Measurements from ENCODE around the gene PCBP3. TPM values are rescaled to one million over a fixed set of nuclear protein-coding genes. Genes with fewer than 3 reads are reported as not detected.

PCBP3 gene
- under 1 TPM in 1 of 2 experiments, not detected in 1; 0.47 TPM for total RNA-seq
- 1 to 10 TPM in 2 of 3 donors, under 1 TPM in 1; 0.82 to 2.3 (median 1.1) TPM for polyA plus RNA-seq
- 0 to 4.6 (median 4.0) reads per million in 6 experiments for total RNA-seq

DNA sequence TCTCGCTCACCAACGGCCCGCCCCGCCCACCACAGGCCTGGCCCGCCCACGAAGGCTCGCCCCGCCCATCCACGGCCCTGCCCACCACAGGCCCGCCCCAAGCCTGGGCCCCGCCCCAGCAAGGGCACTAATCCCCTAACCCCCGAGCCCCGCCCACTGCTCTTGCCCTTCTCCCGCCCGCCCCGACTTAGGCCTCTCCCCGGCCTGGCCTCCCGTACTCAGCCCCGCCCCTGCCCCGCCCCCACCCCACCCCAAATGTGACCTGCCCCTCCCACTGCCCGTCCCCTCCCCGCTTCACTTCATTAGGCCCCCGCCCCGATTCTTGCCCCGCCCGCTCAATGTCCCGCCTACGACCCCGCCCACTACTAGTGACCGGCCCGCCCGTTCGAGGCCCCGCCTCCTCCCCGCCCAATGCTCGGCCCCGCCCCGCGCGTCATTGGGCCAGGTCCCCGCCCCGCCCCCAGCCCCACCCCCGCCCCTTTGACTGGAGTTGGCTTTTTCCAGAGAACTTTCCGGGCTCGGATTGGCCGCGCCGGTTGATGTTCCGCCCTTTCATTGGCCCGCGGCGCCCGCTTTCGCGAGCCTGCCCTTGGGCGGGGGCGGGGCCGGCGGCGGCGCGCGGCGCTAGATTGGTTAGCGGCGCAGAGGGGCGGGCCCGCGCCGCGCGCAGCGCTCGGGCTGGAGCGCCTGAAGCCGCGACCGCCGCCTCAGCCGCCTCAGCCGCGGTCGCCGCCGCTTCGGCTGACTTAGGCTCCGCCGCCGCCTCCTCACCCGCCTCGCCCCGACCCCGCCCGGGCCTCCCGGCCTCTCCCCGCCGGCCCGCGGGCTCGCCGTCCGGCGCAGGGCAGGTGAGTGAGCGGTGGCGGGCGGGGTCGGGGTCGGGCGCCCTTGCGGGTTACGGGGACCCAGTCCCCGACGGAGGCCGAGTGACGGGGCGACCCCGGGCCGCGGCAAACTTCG is at the start of gene PCBP3:
Gene PCBP3, plus strand, starts transcription at position 705 of the 960 bp plus-strand sequence. CDS start 206,361 bp downstream, outside the sequence.
- H3K4me3 Mint-ChIP-seq = peak within 1 kb of the TSS; percentile 58 to 86 (median 73)
- peak within 1 kb of the TSS in 6 of 10 donors; percentile 3 to 62 (median 46) for H3K27ac Mint-ChIP-seq
- H3K4me1 Mint-ChIP-seq = peaks cover 3 to 38% (median 29%) of the 10 kb centered on the region in 4 donors
- peaks cover 0 to 13% (median 2%) of the 10 kb centered on the region in 9 donors for H3K9me3 Mint-ChIP-seq
- ATAC-seq (peak; percentile 82), DNase-seq (peak; percentile 81 to 94 (median 90))
- no peaks in the 10 kb centered on the region for H3K36me3 Mint-ChIP-seq
- POLR2A ChIA-PET = no interaction called here
- peaks cover 7 to 34% (median 24%) of the 10 kb centered on the region in 5 donors for H3K27me3 Mint-ChIP-seq

DNA sequence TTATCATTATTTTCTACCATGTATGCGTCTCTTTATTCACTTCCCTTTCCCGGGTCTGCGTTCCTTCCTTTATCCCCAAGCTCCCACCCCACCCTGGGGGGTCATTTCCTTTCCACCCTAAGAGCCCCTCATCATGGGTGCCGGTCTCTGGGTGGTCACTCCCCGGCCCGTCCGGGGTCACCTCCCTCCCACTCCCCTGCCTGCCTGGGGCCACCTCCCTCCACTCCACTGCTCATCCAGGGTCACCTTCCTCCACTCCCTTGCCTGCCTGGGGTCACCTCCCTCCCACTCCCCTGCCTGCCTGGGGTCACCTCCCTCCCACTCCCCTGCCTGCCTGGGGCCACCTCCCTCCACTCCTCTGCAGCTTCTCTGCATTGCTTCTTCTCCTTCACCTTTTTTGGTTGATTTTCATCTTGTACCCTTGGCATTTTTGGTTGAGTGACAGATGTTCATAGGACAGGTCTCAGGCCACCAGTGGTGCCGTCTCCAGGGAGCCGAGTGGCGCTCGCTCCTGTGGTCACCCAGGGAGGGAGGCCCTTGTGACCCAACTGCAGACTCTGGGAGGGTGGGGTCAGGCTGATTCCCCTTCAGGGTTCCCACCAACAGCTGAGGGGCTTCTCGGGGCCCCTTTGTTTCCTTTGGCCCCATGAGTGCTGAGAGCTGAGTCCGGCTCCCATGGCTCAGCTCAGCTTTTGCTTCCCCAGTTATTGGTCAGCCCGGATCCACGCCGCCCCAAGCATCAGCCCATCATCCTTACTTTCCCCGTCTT is 48.6 kb upstream of the PCBP3 start:
- ATAC-seq (no peak), DNase-seq (no peak)
- H3K9me3 Mint-ChIP-seq = no peaks in the 10 kb centered on the region
- POLR2A ChIA-PET = interaction anchor here (1.0 kb wide), 1 partner anchor 112 kb away, joined by 3 read pairs; no protein-coding TSS in a partner anchor
- H3K27me3 Mint-ChIP-seq = peaks cover 0 to 5% (median 0%) of the 10 kb centered on the region in 5 donors
- H3K36me3 Mint-ChIP-seq = no peaks in the 10 kb centered on the region
- H3K4me3 Mint-ChIP-seq = no peak overlapping the region
- H3K27ac Mint-ChIP-seq = peak overlapping the region in 4 of 10 donors; percentile 21 to 61 (median 54)
- H3K4me1 Mint-ChIP-seq = peaks cover 8 to 17% (median 10%) of the 10 kb centered on the region in 4 donors

GRCh38 chr21:45595574-45596295 is 47.8 kb upstream of the PCBP3 start:
- ATAC-seq = no peak
- POLR2A ChIA-PET = interaction anchor here (1.0 to 1.4 kb wide), 2 partner anchors 113 to 117 kb away, joined by 3 to 4 read pairs; no protein-coding TSS in a partner anchor

DNA sequence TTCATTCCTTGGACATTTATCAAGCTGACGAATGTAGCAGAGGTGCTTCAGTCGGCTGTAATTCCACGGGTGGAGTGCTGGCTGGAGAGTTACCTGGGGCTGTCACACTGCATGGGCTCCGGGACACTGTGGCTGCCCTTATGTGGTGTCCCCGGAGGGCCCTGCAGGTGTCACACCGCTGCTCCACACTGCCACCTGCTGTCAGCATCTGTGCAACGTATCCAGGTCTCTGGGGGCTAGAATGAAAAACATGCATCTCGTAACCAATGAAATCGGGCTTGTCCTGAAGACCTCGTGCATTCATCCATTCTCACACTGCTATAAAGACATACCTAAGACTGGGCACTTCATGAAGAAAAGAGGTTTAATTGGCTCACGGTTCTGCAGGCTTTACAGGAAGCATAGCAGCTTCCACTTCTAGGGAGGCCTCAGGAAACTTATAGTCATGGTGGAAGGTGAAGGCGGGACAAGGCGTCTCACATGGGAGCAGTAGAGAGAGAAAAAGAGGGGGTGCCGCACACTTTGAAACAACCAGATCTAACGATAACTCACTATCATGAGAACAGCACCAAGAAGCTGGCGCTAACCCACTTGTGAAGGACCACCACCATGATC is 46.7 kb upstream of the PCBP3 start:
- DNase-seq = peak; percentile 71 to 90 (median 83)
- Mint-ChIP-seq H3K27me3 (peaks cover 0 to 5% (median 0%) of the 10 kb centered on the region in 5 donors), H3K36me3 (no peaks in the 10 kb centered on the region), H3K27ac (peak overlapping the region in 8 of 10 donors; percentile 13 to 82 (median 58)), H3K4me3 (peak overlapping the region in 1 of 10 donors; percentile 22), H3K9me3 (peaks cover 0 to under 1% (median 0%) of the 10 kb centered on the region in 9 donors), H3K4me1 (peaks cover 8 to 17% (median 10%) of the 10 kb centered on the region in 4 donors)
- ATAC-seq = peak; percentile 76 to 92
- POLR2A ChIA-PET = interaction anchor here (1.1 to 1.4 kb wide), 2 partner anchors 42 to 118 kb away, joined by 3 to 4 read pairs; no protein-coding TSS in a partner anchor

More at GRCh38 chr21:45595574-45596295, 47.8 kb upstream of the PCBP3 start:
- Mint-ChIP-seq H3K36me3 (no peaks in the 10 kb centered on the region), H3K9me3 (no peaks in the 10 kb centered on the region), H3K4me1 (peaks cover 8 to 17% (median 10%) of the 10 kb centered on the region in 4 donors), H3K4me3 (no peak overlapping the region), H3K27me3 (peaks cover 0 to 5% (median 0%) of the 10 kb centered on the region in 5 donors), H3K27ac (peak overlapping the region in 5 of 10 donors; percentile 50 to 68 (median 61))
- no peak for DNase-seq

GRCh38 chr21:45598109-45598508 is 45.4 kb upstream of the PCBP3 start:
- Mint-ChIP-seq H3K36me3 (peaks cover 0 to 5% (median 5%) of the 10 kb centered on the region in 3 donors), H3K27ac (peak overlapping the region in 2 of 10 donors; percentile 68 to 72), H3K27me3 (peaks cover 0 to 5% (median 0%) of the 10 kb centered on the region in 5 donors), H3K9me3 (peaks cover 0 to 13% (median 6%) of the 10 kb centered on the region in 9 donors), H3K4me1 (peaks cover 4 to 17% (median 10%) of the 10 kb centered on the region in 4 donors), H3K4me3 (no peak overlapping the region)
- DNase-seq = no peak
- POLR2A ChIA-PET = no interaction called here
- ATAC-seq = no peak

DNA sequence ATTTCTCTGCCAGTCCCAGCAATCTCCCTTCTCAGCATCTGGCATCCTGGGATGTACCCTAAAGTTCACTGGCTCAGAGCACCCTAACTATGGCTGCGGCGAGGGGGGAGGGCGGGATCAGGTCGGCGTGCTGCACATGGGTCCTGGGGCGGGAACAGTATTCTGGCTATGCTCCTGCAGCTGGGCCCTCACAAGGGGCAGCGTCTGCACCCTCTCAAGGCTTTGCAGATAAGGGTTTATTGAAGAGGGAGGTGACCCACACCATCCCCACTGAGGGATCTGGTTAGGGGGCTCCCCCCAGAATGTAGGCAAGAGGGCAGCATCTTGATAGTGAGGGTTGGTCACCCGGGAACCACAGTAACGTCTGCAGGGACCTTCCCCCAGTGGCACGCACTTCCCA is 44.9 kb upstream of the PCBP3 start:
- no peak overlapping the region for H3K4me3 Mint-ChIP-seq
- peaks cover 0 to 5% (median 0%) of the 10 kb centered on the region in 5 donors for H3K27me3 Mint-ChIP-seq
- H3K36me3 Mint-ChIP-seq = peaks cover 0 to 10% (median 10%) of the 10 kb centered on the region in 3 donors
- H3K27ac Mint-ChIP-seq = peak overlapping the region in 2 of 10 donors; percentile 68 to 72
- no peak for DNase-seq
- peaks cover 4 to 13% (median 10%) of the 10 kb centered on the region in 4 donors for H3K4me1 Mint-ChIP-seq
- POLR2A ChIA-PET = no interaction called here
- H3K9me3 Mint-ChIP-seq = peaks cover under 1 to 19% (median 11%) of the 10 kb centered on the region in 9 donors
- no peak for ATAC-seq

GRCh38 chr21:45599146-45599581 is 44.4 kb upstream of the PCBP3 start:
- no peak for ATAC-seq
- Mint-ChIP-seq H3K27ac (peak overlapping the region in 1 of 10 donors; percentile 53), H3K36me3 (peaks cover 0 to 15% (median 14%) of the 10 kb centered on the region in 3 donors), H3K27me3 (peaks cover 0 to 5% (median 0%) of the 10 kb centered on the region in 5 donors), H3K4me3 (no peak overlapping the region), H3K9me3 (peaks cover 6 to 24% (median 16%) of the 10 kb centered on the region in 9 donors), H3K4me1 (peaks cover 4 to 13% (median 8%) of the 10 kb centered on the region in 4 donors)
- POLR2A ChIA-PET = no interaction called here
- DNase-seq = no peak

GRCh38 chr21:45600248-45600647 is 43.3 kb upstream of the PCBP3 start:
- DNase-seq (no peak), ATAC-seq (no peak)
- POLR2A ChIA-PET = interaction anchor here (0.5 kb wide), 1 partner anchor 162 kb away, joined by 6 read pairs; no protein-coding TSS in a partner anchor
- Mint-ChIP-seq H3K9me3 (peaks cover 10 to 28% (median 21%) of the 10 kb centered on the region in 9 donors), H3K36me3 (peaks cover 0 to 17% (median 16%) of the 10 kb centered on the region in 3 donors), H3K27me3 (peaks cover 0 to 3% (median 0%) of the 10 kb centered on the region in 5 donors), H3K27ac (peak overlapping the region in 3 of 10 donors; percentile 24 to 72 (median 44)), H3K4me1 (peaks cover 4 to 13% (median 8%) of the 10 kb centered on the region in 4 donors), H3K4me3 (no peak overlapping the region)

GRCh38 chr21:45601551-45601950 is 42.0 kb upstream of the PCBP3 start:
- Mint-ChIP-seq H3K4me1 (peaks cover 4 to 7% (median 5%) of the 10 kb centered on the region in 4 donors), H3K4me3 (no peak overlapping the region), H3K27me3 (no peaks in the 10 kb centered on the region), H3K27ac (no peak overlapping the region), H3K36me3 (peaks cover 0 to 17% (median 16%) of the 10 kb centered on the region in 3 donors), H3K9me3 (peaks cover 10 to 28% (median 21%) of the 10 kb centered on the region in 9 donors)
- no peak for ATAC-seq
- POLR2A ChIA-PET = no interaction called here
- no peak for DNase-seq

DNA sequence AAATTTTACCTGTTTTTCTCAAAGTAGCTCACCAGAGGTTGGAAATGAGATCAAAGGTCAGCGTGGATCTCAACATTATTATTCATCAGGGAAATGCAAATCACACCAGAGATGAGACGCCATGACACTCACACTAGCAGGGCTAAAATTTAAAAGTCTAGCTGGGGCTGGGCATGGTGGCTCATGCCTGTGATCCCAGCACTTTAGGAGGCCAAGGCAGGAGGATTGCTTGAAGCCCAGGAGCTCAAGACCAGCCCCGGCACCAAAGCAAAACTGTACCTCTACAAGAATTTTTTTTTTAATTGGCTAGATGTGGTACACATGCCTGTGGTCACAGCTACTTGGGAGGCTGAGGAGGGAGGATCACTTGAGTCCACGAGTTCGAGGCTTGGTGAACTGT is 41.4 kb upstream of the PCBP3 start:
- H3K36me3 Mint-ChIP-seq = peaks cover 0 to 17% (median 16%) of the 10 kb centered on the region in 3 donors
- no peak overlapping the region for H3K4me3 Mint-ChIP-seq
- POLR2A ChIA-PET = no interaction called here
- no peak for DNase-seq
- H3K27me3 Mint-ChIP-seq = no peaks in the 10 kb centered on the region
- H3K4me1 Mint-ChIP-seq = peaks cover 0 to 2% (median under 1%) of the 10 kb centered on the region in 4 donors
- ATAC-seq = no peak
- H3K27ac Mint-ChIP-seq = no peak overlapping the region
- peaks cover 10 to 28% (median 21%) of the 10 kb centered on the region in 9 donors for H3K9me3 Mint-ChIP-seq

DNA sequence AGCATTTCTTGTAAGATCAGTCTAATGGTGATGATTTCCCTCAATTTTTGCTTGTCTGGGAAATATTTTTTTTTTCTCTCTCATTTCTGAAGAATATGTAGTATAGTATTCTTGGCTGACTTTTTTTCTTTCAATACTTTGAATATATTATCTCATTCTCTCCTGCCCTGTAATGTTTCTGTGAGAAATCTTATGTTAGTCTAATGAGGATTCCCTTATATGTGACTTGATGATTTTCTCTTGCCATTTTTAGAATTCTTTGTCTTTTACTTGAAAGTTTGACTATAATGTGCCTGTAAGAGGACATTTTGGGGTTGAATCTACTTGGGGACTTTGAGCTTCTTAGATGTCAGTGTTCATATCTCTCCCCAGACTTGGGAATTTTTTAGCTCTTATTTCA is 40.0 kb upstream of the PCBP3 start:
- Mint-ChIP-seq H3K4me1 (peaks cover 2 to 9% (median 4%) of the 10 kb centered on the region in 4 donors), H3K36me3 (peaks cover 0 to 17% (median 16%) of the 10 kb centered on the region in 3 donors), H3K4me3 (no peak overlapping the region), H3K27ac (peak overlapping the region in 1 of 10 donors; percentile 37), H3K27me3 (no peaks in the 10 kb centered on the region), H3K9me3 (peaks cover 10 to 28% (median 21%) of the 10 kb centered on the region in 9 donors)
- POLR2A ChIA-PET = no interaction called here
- DNase-seq (no peak), ATAC-seq (no peak)

All from naive thymus-derived CD8-positive, alpha-beta T cell (primary cell).